Liver (tissue), 9 donors: ENCODE data around the gene RPL29. TPM values are rescaled to one million over a fixed set of nuclear protein-coding genes. Genes with fewer than 3 reads are reported as not detected.

Experiments
- DNase-seq: peaks from one replicate; pipeline ENCODE4 v3.0.0-alpha.2; 2017; ENCODE audit warnings: low spot score
- H3K27ac ChIP-seq, 2 donors: one replicate each; pipeline ENCODE4 v1.7.0; 2013; ENCODE audit warnings: inconsistent platforms in 2 of 2, low read length in 2 of 2, control low read depth in 1 of 2, low read depth in 1 of 2, mild to moderate bottlenecking in 1 of 2
- H3K27me3 ChIP-seq, 4 donors: one replicate each; pipeline versions ENCODE4 v1.6.1 to v1.7.0; 2013; ENCODE audit warnings: low read length in 3 of 4, inconsistent platforms in 1 of 4, mild to moderate bottlenecking in 1 of 4, moderate library complexity in 1 of 4; ENCODE audit not compliant: control insufficient read depth in 4 of 4, insufficient read depth in 4 of 4
- H3K36me3 ChIP-seq, 4 donors: one replicate each; pipeline versions ENCODE4 v1.6.1 to v1.7.0; 2013; ENCODE audit warnings: low read length in 3 of 4, mild to moderate bottlenecking in 3 of 4, low read depth in 1 of 4, moderate library complexity in 1 of 4; ENCODE audit not compliant: control insufficient read depth in 4 of 4, insufficient read depth in 3 of 4
- H3K4me1 ChIP-seq, 4 donors: one replicate each; pipeline versions ENCODE4 v1.6.1 to v1.7.0; 2013; ENCODE audit warnings: low read length in 3 of 4, mild to moderate bottlenecking in 3 of 4, moderate library complexity in 1 of 4; ENCODE audit not compliant: control insufficient read depth in 4 of 4, insufficient read depth in 4 of 4
- H3K4me3 ChIP-seq, 3 donors: one replicate each; pipeline versions ENCODE4 v1.6.1 to v1.7.0; 2013; ENCODE audit warnings: low read length in 3 of 3, control low read depth in 1 of 3, low read depth in 1 of 3, mild to moderate bottlenecking in 1 of 3
- H3K9ac ChIP-seq, 2 donors: one replicate each; pipeline ENCODE4 v1.7.0; 2013; ENCODE audit warnings: low read length in 2 of 2, mild to moderate bottlenecking in 2 of 2, moderate library complexity in 2 of 2, control low read depth in 1 of 2, low read depth in 1 of 2
- H3K9me3 ChIP-seq, 4 donors: one replicate each; pipeline versions ENCODE4 v1.6.1 to v1.7.0; 2013; ENCODE audit warnings: low read length in 3 of 4; ENCODE audit not compliant: control insufficient read depth in 4 of 4
- ATF3 ChIP-seq: IDR thresholded peaks from 2 replicates; pipeline ENCODE4 v1.6.1; 2016; ENCODE audit warnings: antibody characterized with exemption
- EGR1 ChIP-seq, 2 donors: IDR thresholded peaks; 2 replicates each; pipeline ENCODE4 v1.6.1; 2016 to 2018; ENCODE audit warnings: antibody characterized with exemption in 2 of 2, low read depth in 2 of 2
- FOXA1 ChIP-seq: IDR thresholded peaks from 2 replicates; pipeline ENCODE4 v1.6.1; 2016; ENCODE audit warnings: antibody characterized with exemption
- FOXA2 ChIP-seq: IDR thresholded peaks from 2 replicates; pipeline ENCODE4 v1.6.1; 2016; ENCODE audit warnings: antibody characterized with exemption
- GABPA ChIP-seq, 2 donors: IDR thresholded peaks in 1 of 2; conservative IDR thresholded peaks in 1 of 2; 2 replicates each; pipeline ENCODE4 v1.6.1; 2016; ENCODE audit warnings: antibody characterized with exemption in 2 of 2, mild to moderate bottlenecking in 1 of 2, moderate library complexity in 1 of 2
- HNF4A ChIP-seq, 2 donors: conservative IDR thresholded peaks; 2 replicates each; pipeline ENCODE4 v1.6.1; 2016; ENCODE audit warnings: antibody characterized with exemption in 2 of 2, mild to moderate bottlenecking in 2 of 2
- HNF4G ChIP-seq: IDR thresholded peaks from 2 replicates; pipeline ENCODE4 v1.6.1; 2016; ENCODE audit warnings: antibody characterized with exemption
- JUND ChIP-seq, 2 donors: IDR thresholded peaks; 2 replicates each; pipeline ENCODE4 v1.6.1; 2016; ENCODE audit warnings: antibody characterized with exemption in 2 of 2
- MAX ChIP-seq: IDR thresholded peaks from 2 replicates; pipeline ENCODE4 v1.6.1; 2016; ENCODE audit warnings: antibody characterized with exemption
- NR2F2 ChIP-seq: IDR thresholded peaks from 2 replicates; pipeline ENCODE4 v1.6.1; 2016; ENCODE audit warnings: antibody characterized with exemption
- RAD21 ChIP-seq, 2 donors: IDR thresholded peaks; 2 replicates each; pipeline ENCODE4 v1.6.1; 2016; ENCODE audit warnings: antibody characterized with exemption in 2 of 2, mild to moderate bottlenecking in 2 of 2
- RXRA ChIP-seq, 2 donors: IDR thresholded peaks; 2 replicates each; pipeline ENCODE4 v1.6.1; 2017 to 2018; ENCODE audit warnings: antibody characterized with exemption in 2 of 2, mild to moderate bottlenecking in 1 of 2
- SP1 ChIP-seq: IDR thresholded peaks from 2 replicates; pipeline ENCODE4 v1.6.1; 2018; ENCODE audit warnings: antibody characterized with exemption, mild to moderate bottlenecking
- TAF1 ChIP-seq: conservative IDR thresholded peaks from 2 replicates; pipeline ENCODE4 v1.6.1; 2016; ENCODE audit warnings: antibody characterized with exemption, mild to moderate bottlenecking
- YY1 ChIP-seq: IDR thresholded peaks from 2 replicates; pipeline ENCODE4 v1.6.1; 2016; ENCODE audit warnings: antibody characterized with exemption, mild to moderate bottlenecking
- ZBTB33 ChIP-seq: IDR thresholded peaks from 2 replicates; pipeline ENCODE4 v1.6.1; 2016; ENCODE audit warnings: antibody characterized with exemption
- WGBS: extraction: QIAGEN DNeasy Blood & Tissue Kit; methylation state at CpG from one replicate; pipeline ENCODE4 v1.1.7; 2013; 5-methylcytosine and 5-hydroxymethylcytosine counted together
- polyA plus RNA-seq, 2 donors: library from polyadenylated mRNA; stranded (reverse) in 1 of 2; unstranded in 1 of 2; fragments of 200-250 nt in 1 of 2; fragments of >200 nt in 1 of 2; fragmentation: Nextera tagmentation in 1 of 2; extraction: Ambion mirVana in 1 of 2; gene quantifications; one replicate each; pipeline versions ENCODE4 v1.2.1 to v1.2.3, GENCODE V29; 2013 to 2015
- total RNA-seq, 2 donors: library from RNA; depleted of rRNA; stranded (reverse); fragments of >200 nt; gene quantifications; one replicate each; pipeline ENCODE4 v1.2.3, GENCODE V29; 2014
- TF ChIP-seq, protein P1 (sequence below): IDR thresholded peaks from 2 replicates; pipeline ENCODE4 v1.6.1; 2016; ENCODE audit warnings: antibody characterized with exemption, mild to moderate bottlenecking
- TF ChIP-seq, protein P2 (sequence below): fragments of 150-350 bp; IDR thresholded peaks from 2 replicates; pipeline ENCODE4 v1.5.1; 2017; ENCODE audit warnings: improper control_type of control experiment, low read depth, low read length; ENCODE audit not compliant: missing input control
- donor health status: healthy.
- donor health status: healthy.
- donor health status: healthy.
- donor health status: healthy.
- donor health status: healthy.

The RPL29 gene
- total and polyA plus RNA-seq, 4 donors: 292 to 789 (median 388) TPM

- WGBS: 31% methylated on average over 22 of the region's 22 CpGs
- H3K27me3 ChIP-seq: no peaks in the 10 kb centered on the region
- peaks cover 0 to 3% (median 3%) of the 10 kb centered on the region in 4 donors for H3K36me3 ChIP-seq
- TF ChIP-seq EGR1 (IDR thresholded peaks at IDR 0.05; ENCODE audit: low read depth in 2 of 2) (no peak), NR2F2 (peak; percentile 7), HNF4A (conservative IDR thresholded peaks at IDR 0.05) (no peak)
- TF ChIP-seq, protein P1, sequence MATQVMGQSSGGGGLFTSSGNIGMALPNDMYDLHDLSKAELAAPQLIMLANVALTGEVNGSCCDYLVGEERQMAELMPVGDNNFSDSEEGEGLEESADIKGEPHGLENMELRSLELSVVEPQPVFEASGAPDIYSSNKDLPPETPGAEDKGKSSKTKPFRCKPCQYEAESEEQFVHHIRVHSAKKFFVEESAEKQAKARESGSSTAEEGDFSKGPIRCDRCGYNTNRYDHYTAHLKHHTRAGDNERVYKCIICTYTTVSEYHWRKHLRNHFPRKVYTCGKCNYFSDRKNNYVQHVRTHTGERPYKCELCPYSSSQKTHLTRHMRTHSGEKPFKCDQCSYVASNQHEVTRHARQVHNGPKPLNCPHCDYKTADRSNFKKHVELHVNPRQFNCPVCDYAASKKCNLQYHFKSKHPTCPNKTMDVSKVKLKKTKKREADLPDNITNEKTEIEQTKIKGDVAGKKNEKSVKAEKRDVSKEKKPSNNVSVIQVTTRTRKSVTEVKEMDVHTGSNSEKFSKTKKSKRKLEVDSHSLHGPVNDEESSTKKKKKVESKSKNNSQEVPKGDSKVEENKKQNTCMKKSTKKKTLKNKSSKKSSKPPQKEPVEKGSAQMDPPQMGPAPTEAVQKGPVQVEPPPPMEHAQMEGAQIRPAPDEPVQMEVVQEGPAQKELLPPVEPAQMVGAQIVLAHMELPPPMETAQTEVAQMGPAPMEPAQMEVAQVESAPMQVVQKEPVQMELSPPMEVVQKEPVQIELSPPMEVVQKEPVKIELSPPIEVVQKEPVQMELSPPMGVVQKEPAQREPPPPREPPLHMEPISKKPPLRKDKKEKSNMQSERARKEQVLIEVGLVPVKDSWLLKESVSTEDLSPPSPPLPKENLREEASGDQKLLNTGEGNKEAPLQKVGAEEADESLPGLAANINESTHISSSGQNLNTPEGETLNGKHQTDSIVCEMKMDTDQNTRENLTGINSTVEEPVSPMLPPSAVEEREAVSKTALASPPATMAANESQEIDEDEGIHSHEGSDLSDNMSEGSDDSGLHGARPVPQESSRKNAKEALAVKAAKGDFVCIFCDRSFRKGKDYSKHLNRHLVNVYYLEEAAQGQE: no peak
- DNase-seq: no peak
- peak overlapping the region; percentile 62 to 89 (median 68) for H3K4me3 ChIP-seq
- peaks cover 6 to 45% (median 25%) of the 10 kb centered on the region in 4 donors for H3K4me1 ChIP-seq
- no peaks in the 10 kb centered on the region for H3K9me3 ChIP-seq
- H3K27ac ChIP-seq: peak overlapping the region; percentile 96 to 100
- peak overlapping the region; percentile 80 to 92 for H3K9ac ChIP-seq
Observed at GRCh38 chr3:51983578-51984268, 12.0 kb downstream of the RPL29 start.

DNA sequence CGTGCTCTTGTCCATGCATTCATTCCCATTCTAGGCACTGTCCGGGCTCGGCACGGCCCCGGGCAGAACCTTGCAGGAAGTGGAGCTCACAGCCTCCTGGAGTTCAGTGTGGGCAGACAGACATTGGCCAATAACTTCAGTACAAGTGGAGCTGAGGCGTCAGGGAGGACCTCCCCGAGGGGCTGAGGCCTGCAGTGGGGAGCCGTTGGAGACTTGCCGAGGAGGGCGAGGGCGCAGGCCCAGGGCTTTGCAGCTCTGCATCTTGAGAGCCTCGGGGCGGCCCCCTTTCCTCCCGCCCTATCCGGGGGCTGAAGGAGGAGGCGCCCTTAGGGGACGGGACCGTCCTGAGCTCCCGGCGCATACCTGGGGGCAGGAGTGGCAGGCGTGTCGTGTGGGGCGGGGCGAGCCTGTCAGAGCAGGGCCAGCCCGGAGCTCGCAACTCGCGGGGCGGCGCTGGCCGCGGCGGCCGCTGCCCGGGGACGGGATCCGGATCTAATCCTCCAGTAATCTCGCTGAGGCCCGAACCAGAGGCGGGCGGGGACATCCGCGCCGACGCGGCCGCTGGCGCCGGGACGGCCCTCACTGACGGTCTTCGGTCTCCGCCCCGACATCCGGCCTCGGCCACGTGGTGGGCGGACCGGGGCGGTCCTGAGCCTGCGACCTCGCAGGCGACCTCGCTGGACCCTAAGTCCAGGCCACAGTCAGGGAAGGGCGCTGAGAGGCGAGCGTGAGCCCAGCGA, 12.7 kb downstream of the RPL29 start, which contains the start of gene ACY1:
Gene ACY1 (plus strand): TSS at position 698 of the 740 bp plus-strand sequence. CDS start 530 bp downstream, outside the sequence.
- peak; percentile 86 for DNase-seq
- TF ChIP-seq ZBTB33: no peak
- peak; percentile 61 for TF ChIP-seq TAF1
- no peak for TF ChIP-seq FOXA1
- peak in 1 of 2 donors; percentile 80 for TF ChIP-seq GABPA (IDR thresholded peaks at IDR 0.05 in 1 of 2, conservative IDR thresholded peaks at IDR 0.05 in 1 of 2)
- TF ChIP-seq, protein P2, sequence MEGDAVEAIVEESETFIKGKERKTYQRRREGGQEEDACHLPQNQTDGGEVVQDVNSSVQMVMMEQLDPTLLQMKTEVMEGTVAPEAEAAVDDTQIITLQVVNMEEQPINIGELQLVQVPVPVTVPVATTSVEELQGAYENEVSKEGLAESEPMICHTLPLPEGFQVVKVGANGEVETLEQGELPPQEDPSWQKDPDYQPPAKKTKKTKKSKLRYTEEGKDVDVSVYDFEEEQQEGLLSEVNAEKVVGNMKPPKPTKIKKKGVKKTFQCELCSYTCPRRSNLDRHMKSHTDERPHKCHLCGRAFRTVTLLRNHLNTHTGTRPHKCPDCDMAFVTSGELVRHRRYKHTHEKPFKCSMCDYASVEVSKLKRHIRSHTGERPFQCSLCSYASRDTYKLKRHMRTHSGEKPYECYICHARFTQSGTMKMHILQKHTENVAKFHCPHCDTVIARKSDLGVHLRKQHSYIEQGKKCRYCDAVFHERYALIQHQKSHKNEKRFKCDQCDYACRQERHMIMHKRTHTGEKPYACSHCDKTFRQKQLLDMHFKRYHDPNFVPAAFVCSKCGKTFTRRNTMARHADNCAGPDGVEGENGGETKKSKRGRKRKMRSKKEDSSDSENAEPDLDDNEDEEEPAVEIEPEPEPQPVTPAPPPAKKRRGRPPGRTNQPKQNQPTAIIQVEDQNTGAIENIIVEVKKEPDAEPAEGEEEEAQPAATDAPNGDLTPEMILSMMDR: no peak
- TF ChIP-seq JUND (IDR thresholded peaks at IDR 0.05): no peak
- peak; percentile 82 for TF ChIP-seq SP1
- peak; percentile 84 for TF ChIP-seq HNF4G
- TF ChIP-seq MAX: no peak
- TF ChIP-seq HNF4A (conservative IDR thresholded peaks at IDR 0.05): peak; percentile 92 to 96
- no peak for TF ChIP-seq YY1
- peak in 1 of 2 donors; percentile 10 for TF ChIP-seq RAD21 (IDR thresholded peaks at IDR 0.05)
- TF ChIP-seq ATF3: no peak
- no peak for TF ChIP-seq FOXA2
- peak; percentile 84 for TF ChIP-seq NR2F2
- no peak for TF ChIP-seq EGR1 (IDR thresholded peaks at IDR 0.05; ENCODE audit: low read depth in 2 of 2)
- TF ChIP-seq, protein P1: peak; percentile 76
- TF ChIP-seq RXRA (IDR thresholded peaks at IDR 0.05): peak; percentile 66 to 77
- Histone ChIP-seq H3K36me3 (peaks cover 0 to 3% (median 2%) of the 10 kb centered on the region in 4 donors), H3K9ac (peak within 1 kb of the TSS; percentile 92 to 94), H3K27me3 (no peaks in the 10 kb centered on the region), H3K27ac (peak within 1 kb of the TSS; percentile 96 to 100), H3K4me3 (peak within 1 kb of the TSS; percentile 62 to 89 (median 85)), H3K9me3 (no peaks in the 10 kb centered on the region), H3K4me1 (peaks cover 6 to 46% (median 25%) of the 10 kb centered on the region in 4 donors)
- under 1% methylated on average over 68 of the region's 68 CpGs for WGBS
